ENCODE results near the gene SMARCD2.

The SMARCD2 gene

DNA sequence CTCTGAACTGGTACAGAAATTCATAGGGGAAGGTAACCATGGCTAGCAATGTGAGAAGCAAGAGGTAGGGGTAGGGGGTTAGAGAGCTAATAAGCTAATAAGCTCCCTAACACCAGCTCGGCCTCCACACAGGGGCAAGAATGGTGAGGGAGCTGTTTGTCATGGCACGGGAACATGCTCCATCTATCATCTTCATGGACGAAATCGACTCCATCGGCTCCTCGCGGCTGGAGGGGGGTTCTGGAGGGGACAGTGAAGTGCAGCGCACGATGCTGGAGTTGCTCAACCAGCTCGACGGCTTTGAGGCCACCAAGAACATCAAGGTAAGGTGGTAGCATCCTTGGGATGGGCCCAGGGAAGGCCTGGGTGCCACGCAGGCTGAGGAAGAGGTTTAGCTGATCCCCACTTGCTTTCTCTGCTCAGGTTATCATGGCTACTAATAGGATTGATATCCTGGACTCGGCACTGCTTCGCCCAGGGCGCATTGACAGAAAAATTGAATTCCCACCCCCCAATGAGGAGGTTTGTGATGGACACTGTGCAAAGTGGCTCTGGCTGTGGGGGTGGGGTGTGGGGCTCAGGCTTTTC lies 11.5 kb downstream of the SMARCD2 start:
- no peak overlapping the region for H3K4me3 Mint-ChIP-seq

DNA sequence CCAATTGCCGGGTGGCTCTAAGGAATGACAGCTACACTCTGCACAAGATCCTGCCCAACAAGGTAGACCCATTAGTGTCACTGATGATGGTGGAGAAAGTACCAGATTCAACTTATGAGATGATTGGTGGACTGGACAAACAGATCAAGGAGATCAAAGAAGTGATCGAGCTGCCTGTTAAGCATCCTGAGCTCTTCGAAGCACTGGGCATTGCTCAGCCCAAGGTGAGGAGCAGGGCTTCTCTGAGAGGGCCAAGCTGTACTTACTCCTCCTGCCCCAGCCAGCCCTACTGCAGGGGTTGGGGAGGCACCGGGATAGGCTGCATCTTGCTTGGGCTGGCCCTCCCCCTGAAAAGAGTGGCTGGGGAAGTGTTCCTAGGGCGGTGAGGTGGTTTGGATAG lies 12.2 kb downstream of the SMARCD2 start:
- H3K4me3 Mint-ChIP-seq: no peak overlapping the region
- no peak for DNase-seq (ENCODE audit: low spot score in 2 of 2)
- H3K27ac Mint-ChIP-seq: peak overlapping the region; percentile 100
- H3K4me1 Mint-ChIP-seq: peaks cover 90% of the 10 kb centered on the region
- no peaks in the 10 kb centered on the region for H3K9me3 Mint-ChIP-seq
- peaks cover 99% of the 10 kb centered on the region for H3K36me3 Mint-ChIP-seq
- ATAC-seq: no peak

More for the DNA sequence above, 11.5 kb downstream of the SMARCD2 start:
- Mint-ChIP-seq H3K27ac (peak overlapping the region; percentile 100), H3K4me1 (peaks cover 86% of the 10 kb centered on the region), H3K9me3 (no peaks in the 10 kb centered on the region), H3K36me3 (peaks cover 99% of the 10 kb centered on the region)
- DNase-seq (ENCODE audit: low spot score in 2 of 2): no peak
- no peak for ATAC-seq

DNA sequence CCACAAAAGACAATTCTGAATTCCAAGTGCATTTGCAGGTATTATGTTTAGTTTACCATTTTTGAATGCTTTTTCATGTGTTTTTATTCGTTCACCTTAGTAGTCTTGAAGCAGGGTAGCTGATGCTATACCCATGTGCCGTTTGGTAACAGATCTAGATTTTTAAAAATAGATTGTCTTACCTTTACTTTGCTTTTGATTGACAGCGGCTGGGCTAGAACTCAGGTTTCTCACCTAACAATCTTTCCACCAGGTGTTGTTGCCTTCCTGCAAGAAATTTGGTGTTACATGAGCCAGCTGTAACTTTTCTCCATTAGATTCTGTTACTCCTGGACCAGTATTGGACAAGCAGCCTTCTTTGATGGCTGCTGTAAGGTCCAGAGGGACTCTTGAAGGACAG lies 13.5 kb downstream of the SMARCD2 start:
- no peak for ATAC-seq
- peaks cover 99% of the 10 kb centered on the region for H3K36me3 Mint-ChIP-seq
- H3K27ac Mint-ChIP-seq: peak overlapping the region; percentile 100
- H3K9me3 Mint-ChIP-seq: no peaks in the 10 kb centered on the region
- no peak for DNase-seq (ENCODE audit: low spot score in 2 of 2)
- H3K4me1 Mint-ChIP-seq: peaks cover 89% of the 10 kb centered on the region
- H3K4me3 Mint-ChIP-seq: peak overlapping the region; percentile 91

- no peak for DNase-seq (ENCODE audit: low spot score in 2 of 2)
- H3K27ac Mint-ChIP-seq: peak overlapping the region; percentile 100
- peaks cover 95% of the 10 kb centered on the region for H3K4me1 Mint-ChIP-seq
- ATAC-seq: no peak
- peak overlapping the region; percentile 91 for H3K4me3 Mint-ChIP-seq
- peaks cover 99% of the 10 kb centered on the region for H3K36me3 Mint-ChIP-seq
- H3K9me3 Mint-ChIP-seq: no peaks in the 10 kb centered on the region
These were observed 14.7 kb downstream of the SMARCD2 start for GRCh38 chr17:63827801-63828221.

- ATAC-seq: peak; percentile 95
- Mint-ChIP-seq H3K36me3 (peaks cover 99% of the 10 kb centered on the region), H3K4me1 (peaks cover 92% of the 10 kb centered on the region), H3K4me3 (peak within 1 kb of the TSS; percentile 91), H3K9me3 (no peaks in the 10 kb centered on the region), H3K27ac (peak within 1 kb of the TSS; percentile 100)
- peak; percentile 85 to 96 for DNase-seq (ENCODE audit: low spot score in 2 of 2)
These were observed 15.3 kb downstream of the SMARCD2 start, which contains the start of the genes FTSJ3 and PSMC5 for GRCh38 chr17:63827002-63827800. Gene FTSJ3 (minus strand): TSS chr17:63827663. CDS start chr17:63826902, 761 bp downstream. Gene PSMC5 (plus strand): TSS chr17:63827431. CDS start chr17:63827491, 60 bp downstream.

DNA sequence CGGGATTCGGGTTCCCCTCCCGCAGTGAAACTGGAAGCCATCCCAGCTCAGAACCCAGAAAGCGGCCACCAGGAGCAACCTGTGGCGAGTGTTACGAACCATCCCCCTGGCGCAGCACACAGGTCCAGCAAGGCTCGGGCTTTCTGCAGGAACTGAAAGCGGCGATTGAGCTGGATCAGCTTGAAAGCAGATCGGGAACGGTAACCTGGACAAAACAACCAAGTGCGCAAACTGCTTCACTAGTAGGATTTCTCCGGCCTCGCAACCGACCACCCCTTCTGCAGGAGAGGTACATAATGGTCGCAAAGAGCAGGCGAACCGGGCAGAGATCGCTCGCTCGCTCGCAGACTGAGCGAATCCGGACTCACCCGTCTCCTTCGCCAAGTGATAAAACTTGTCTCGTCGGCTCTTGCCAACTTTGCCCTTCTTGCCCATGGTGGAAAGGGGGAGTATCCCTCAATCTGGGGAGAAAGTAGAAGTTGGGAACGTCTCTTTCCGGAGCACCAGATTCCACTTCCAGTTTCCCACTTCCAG lies 15.9 kb downstream of the SMARCD2 start:
- Mint-ChIP-seq H3K9me3 (no peaks in the 10 kb centered on the region), H3K4me1 (peaks cover 91% of the 10 kb centered on the region), H3K27ac (peak overlapping the region; percentile 100), H3K36me3 (peaks cover 99% of the 10 kb centered on the region), H3K4me3 (peak overlapping the region; percentile 91)
- DNase-seq (ENCODE audit: low spot score in 2 of 2) (no peak), ATAC-seq (peak; percentile 1)

GRCh38 chr17:63824362-63824761 lies 18.1 kb downstream of the SMARCD2 start:
- Mint-ChIP-seq H3K36me3 (peaks cover 99% of the 10 kb centered on the region), H3K9me3 (no peaks in the 10 kb centered on the region), H3K4me1 (peaks cover 80% of the 10 kb centered on the region), H3K27ac (peak overlapping the region; percentile 81), H3K4me3 (no peak overlapping the region)
- no peak for DNase-seq (ENCODE audit: low spot score in 2 of 2)
- no peak for ATAC-seq

DNA sequence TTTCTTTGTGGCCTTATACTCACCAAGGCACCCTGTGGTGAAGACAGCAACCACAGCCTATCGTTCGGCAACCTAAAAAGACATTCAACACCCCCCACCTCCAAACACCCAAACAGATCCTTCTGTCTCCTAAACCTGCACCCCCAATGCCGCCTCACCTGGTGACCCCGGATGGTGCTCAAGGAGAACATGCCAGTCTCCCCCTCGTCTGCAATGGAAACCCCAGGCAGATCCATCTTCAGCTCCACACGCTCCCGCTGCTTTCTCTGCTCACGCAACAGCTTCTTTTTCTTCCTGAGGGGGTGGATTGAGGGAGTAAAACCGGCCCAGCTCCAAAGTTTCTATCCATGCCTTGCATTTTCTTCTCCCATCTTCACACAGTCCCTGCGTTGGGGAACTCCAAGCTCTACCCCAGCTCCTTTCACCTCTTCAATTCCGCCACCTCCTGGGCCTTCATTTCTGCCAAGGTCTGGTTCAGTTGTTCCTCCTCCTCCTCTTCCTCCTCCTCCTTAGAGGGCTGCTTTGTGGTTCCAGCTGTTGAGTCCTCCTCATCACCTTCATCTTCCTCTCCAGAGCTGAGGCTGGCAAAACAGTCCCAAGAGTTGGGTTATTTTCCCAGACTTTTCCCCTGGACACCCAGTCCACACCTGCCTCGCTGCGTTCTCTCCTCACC lies 18.7 kb downstream of the SMARCD2 start:
- no peaks in the 10 kb centered on the region for H3K9me3 Mint-ChIP-seq
- DNase-seq (ENCODE audit: low spot score in 2 of 2) (peak in 1 of 2 donors; percentile 50), ATAC-seq (no peak)
- peaks cover 99% of the 10 kb centered on the region for H3K36me3 Mint-ChIP-seq
- peaks cover 75% of the 10 kb centered on the region for H3K4me1 Mint-ChIP-seq
- no peak overlapping the region for H3K4me3 Mint-ChIP-seq
- H3K27ac Mint-ChIP-seq: peak overlapping the region; percentile 81

DNA sequence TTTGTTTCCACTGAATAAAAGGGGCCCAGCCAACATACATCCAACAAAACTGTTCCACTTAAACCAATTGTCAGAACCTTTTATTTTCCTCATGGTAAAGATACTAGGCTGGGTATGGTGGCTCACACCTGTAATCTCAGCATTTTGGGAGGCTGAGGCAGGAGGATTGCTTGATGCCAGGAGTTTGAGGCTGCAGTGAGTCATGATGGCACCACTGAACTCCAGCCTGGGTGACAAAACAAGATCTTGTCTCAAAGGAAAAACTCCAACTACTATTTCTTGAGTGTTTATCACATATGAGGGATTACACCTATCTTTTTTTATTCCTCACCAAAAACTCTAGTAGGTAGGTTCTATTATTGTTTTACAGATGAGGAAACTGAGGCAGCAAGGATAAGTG lies 19.9 kb downstream of the SMARCD2 start:
- Mint-ChIP-seq H3K27ac (peak overlapping the region; percentile 77), H3K4me3 (no peak overlapping the region), H3K9me3 (no peaks in the 10 kb centered on the region), H3K36me3 (peaks cover 100% of the 10 kb centered on the region), H3K4me1 (peaks cover 66% of the 10 kb centered on the region)
- no peak for ATAC-seq
- no peak for DNase-seq (ENCODE audit: low spot score in 2 of 2)

DNA sequence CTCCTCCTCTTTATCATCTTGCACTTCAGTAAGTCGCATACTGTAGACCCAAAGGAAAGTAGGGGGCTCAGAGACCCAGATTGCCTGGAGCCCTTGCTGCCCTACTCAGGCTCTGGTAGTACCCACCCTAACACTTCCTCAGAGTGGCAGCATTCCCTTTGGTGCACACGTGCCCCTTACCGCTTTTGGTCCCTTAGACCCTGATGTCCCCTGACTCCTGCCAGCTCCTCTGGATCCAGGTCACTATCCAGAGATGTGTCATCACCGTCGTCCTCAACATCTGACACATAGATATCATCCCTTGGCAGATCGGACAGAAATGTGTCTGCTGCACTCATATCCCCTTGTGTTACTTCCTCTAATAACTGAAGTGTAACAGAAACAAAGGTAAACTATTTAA lies 20.7 kb downstream of the SMARCD2 start:
- peak overlapping the region; percentile 77 for H3K27ac Mint-ChIP-seq
- ATAC-seq (no peak), DNase-seq (ENCODE audit: low spot score in 2 of 2) (no peak)
- peaks cover 59% of the 10 kb centered on the region for H3K4me1 Mint-ChIP-seq
- H3K9me3 Mint-ChIP-seq: no peaks in the 10 kb centered on the region
- H3K36me3 Mint-ChIP-seq: peaks cover 100% of the 10 kb centered on the region
- H3K4me3 Mint-ChIP-seq: no peak overlapping the region

- H3K9me3 Mint-ChIP-seq: no peaks in the 10 kb centered on the region
- H3K36me3 Mint-ChIP-seq: peaks cover 100% of the 10 kb centered on the region
- ATAC-seq: no peak
- no peak for DNase-seq (ENCODE audit: low spot score in 2 of 2)
- peak overlapping the region; percentile 77 for H3K27ac Mint-ChIP-seq
- H3K4me1 Mint-ChIP-seq: peaks cover 51% of the 10 kb centered on the region
- H3K4me3 Mint-ChIP-seq: no peak overlapping the region
These were observed 21.4 kb downstream of the SMARCD2 start for GRCh38 chr17:63820963-63821561.

GRCh38 chr17:63819585-63820537 lies 22.6 kb downstream of the SMARCD2 start:
- no peak for DNase-seq (ENCODE audit: low spot score in 2 of 2)
- Mint-ChIP-seq H3K4me3 (no peak overlapping the region), H3K9me3 (no peaks in the 10 kb centered on the region), H3K27ac (peak overlapping the region; percentile 77), H3K4me1 (peaks cover 40% of the 10 kb centered on the region), H3K36me3 (peaks cover 100% of the 10 kb centered on the region)
- ATAC-seq: no peak

GRCh38 chr17:63819131-63819530 lies 23.4 kb downstream of the SMARCD2 start:
- Mint-ChIP-seq H3K4me3 (no peak overlapping the region), H3K27ac (peak overlapping the region; percentile 77), H3K4me1 (peaks cover 33% of the 10 kb centered on the region), H3K36me3 (peaks cover 100% of the 10 kb centered on the region), H3K9me3 (no peaks in the 10 kb centered on the region)
- no peak for DNase-seq (ENCODE audit: low spot score in 2 of 2)
- no peak for ATAC-seq

GRCh38 chr17:63817736-63818385 lies 24.6 kb downstream of the SMARCD2 start:
- Mint-ChIP-seq H3K9me3 (no peaks in the 10 kb centered on the region), H3K4me3 (no peak overlapping the region), H3K36me3 (peaks cover 100% of the 10 kb centered on the region), H3K4me1 (peaks cover 20% of the 10 kb centered on the region), H3K27ac (peak overlapping the region; percentile 77)
- ATAC-seq (no peak), DNase-seq (ENCODE audit: low spot score in 2 of 2) (no peak)

Measured in stimulated activated effector memory CD8-positive, alpha-beta T cell treated with anti-CD3 and anti-CD28 coated beads, Interleukin-12 subunit alpha, Interleukin-12 subunit beta, amount 100 ng/mL, for 72 hours (primary cell).